HG03520 (cell line): Measurements from ENCODE around the gene SH2D3C.

ENCODE experiments used
- ATAC-seq: cut with Tn5 transposase; IDR thresholded peaks from one replicate; pipeline ENCODE4 v1.9.1; 2021; ENCODE audit warnings: mild to moderate bottlenecking, moderate library complexity; ENCODE audit not compliant: unreplicated experiment

SH2D3C gene

DNA sequence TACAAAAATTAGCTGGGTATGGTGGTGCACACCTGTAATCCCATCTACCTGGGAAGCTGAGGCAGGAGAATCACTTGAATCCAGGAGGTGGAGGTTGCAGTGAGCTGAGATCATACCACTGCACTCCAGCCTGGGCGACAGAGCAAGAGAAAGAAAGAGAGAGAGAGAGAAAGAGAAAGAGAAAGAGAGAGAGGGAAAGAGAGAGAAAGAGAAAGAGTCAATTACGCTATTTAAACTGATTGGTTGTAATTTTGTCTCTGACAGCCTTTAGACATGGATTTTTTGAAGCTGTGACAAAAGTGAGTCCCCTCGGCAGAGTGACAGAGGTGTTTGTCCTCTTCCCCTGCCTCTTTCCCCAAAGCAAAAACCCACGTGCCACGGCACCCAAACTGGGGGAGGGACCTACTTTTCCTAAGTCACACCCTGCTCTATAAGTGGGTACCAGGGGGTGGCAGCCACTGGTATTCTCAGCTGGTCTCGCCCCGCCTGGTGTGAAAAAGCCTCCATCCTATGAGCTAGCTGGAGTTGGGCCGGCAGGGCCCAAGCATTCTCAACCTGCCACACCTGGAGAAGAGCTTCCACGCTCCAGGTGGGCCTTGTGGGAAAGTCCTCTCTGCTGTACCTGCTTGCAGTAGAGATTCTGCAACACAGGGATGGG, 75.0 kb downstream of the SH2D3C start:
- ATAC-seq, result no peak

DNA sequence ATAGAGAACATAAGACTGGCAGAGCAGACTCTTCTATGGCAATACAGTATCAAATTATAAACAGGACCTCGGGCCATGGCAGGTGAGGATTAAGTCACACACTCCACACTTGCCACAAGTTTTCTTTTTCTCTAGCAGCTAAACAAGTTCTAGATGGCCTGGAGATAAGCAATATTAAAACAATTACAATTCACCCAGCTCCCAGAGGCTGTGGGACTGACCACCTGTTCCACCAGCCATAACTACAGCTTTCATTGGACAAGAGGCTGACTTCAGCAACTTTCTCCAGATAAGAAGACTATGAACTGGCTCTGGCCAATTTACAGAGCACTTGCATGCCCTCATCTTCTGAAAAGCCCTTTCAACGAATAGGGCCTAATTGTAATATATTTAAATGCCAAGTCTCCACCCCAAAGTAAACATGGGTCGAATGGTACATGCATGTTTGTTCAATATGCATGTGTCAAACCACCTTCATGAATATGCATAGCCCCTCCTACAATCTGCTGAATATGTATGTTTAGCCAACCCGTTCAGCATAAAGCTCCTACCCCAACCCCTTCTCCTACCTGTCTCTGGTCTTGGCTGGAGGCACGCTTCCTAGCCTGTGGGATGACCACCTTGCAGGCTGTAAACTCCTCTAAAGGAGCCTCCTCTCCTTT, 77.7 kb downstream of the SH2D3C start:
- no peak for ATAC-seq

GRCh38 chr9:127700140-127700539, 78.3 kb downstream of the SH2D3C start:
- ATAC-seq, result no peak

- peak; percentile 81 for ATAC-seq
Observed at GRCh38 chr9:127698985-127699670, 79.3 kb downstream of the SH2D3C start.

- ATAC-seq, result no peak
Observed at GRCh38 chr9:127698386-127698785, 80.1 kb downstream of the SH2D3C start.

DNA sequence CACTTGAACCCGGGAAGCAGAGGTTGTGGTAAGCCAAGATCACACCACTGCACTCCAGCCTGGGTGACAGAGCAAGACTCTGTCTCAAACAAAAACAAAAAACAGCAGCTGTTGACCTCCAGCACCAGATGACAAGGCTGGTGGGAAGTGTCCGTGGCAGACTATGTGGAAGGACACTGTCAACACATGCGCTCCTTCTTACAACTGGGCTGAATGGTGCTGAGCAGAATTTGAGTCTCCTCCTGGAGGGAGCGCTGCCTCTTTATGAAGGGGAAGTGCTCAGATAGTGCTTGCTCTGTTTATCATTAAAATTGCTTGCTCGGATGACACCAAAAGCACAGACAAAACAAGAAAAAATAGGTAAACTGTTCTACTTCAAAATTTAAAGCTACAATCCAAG, 80.9 kb downstream of the SH2D3C start:
- no peak for ATAC-seq

GRCh38 chr9:127694890-127695720, 83.4 kb downstream of the SH2D3C start:
- no peak for ATAC-seq

- no peak for ATAC-seq
Observed at GRCh38 chr9:127693697-127694096, 84.8 kb downstream of the SH2D3C start.

DNA sequence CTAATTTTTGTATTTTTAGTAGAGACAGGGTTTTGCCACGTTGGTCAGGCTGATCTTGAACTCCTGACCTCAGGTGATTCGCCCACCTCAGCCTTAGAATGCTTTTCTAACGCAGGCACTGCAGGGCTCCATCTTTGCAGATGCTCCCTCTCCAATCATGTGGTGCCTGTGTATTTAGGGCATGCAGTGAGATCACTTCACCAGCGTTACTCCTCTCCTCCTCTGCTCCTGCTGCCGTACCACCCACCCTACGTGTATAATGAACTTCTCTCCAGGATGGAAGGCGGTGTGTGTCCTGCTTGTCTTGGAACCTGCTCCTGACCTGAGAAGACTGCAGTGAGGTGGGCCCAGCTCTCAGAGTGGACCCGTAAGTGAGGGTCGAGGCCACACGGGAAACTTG, 85.3 kb downstream of the SH2D3C start:
- ATAC-seq, result no peak

DNA sequence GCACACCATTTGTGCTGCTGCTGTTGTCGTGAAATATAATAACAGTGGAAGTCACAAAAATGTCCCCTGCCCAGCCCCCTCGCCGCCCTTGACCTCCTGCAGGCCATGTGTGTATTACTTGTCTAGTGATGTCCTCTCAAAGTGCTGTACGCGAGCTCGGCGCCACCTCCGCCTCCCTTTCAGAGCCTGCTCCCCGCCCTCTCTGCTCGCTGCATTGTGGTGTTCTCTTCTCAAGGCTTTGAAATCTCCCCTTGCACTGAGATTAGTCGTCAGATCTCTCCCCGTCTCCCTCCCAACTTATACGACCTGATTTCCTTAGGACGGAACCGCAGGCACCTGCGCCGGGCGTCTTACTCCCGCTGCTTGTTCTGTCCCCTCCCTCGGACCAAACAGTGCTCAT, 86.4 kb downstream of the SH2D3C start:
- ATAC-seq, result no peak

- ATAC-seq, result no peak
Observed at GRCh38 chr9:127690735-127691134, 87.7 kb downstream of the SH2D3C start.

- no peak for ATAC-seq
Observed at GRCh38 chr9:127689329-127690000, 89.0 kb downstream of the SH2D3C start.
